HUES64 (cell line): ENCODE results near the gene ZNF429.
"Not testable (repeated sequence)": the region's sequence is repeated elsewhere in the genome, so short reads cannot be mapped to it uniquely, and the experiment has no call there.

ENCODE experiments used
- H3K27ac ChIP-seq: 2 replicates; pipeline ENCODE4 v1.7.0; 2013; ENCODE audit warnings: low read depth, low read length, inconsistent platforms
- H3K27me3 ChIP-seq: 2 replicates; pipeline ENCODE4 v1.6.1; 2013; ENCODE audit warnings: mild to moderate bottlenecking, low read length; ENCODE audit not compliant: insufficient read depth
- H3K36me3 ChIP-seq: 2 replicates; pipeline ENCODE4 v1.6.1; 2013; ENCODE audit warnings: mild to moderate bottlenecking, low read length; ENCODE audit not compliant: insufficient read depth
- H3K4me1 ChIP-seq: 2 replicates; pipeline ENCODE4 v1.6.1; 2013; ENCODE audit warnings: mild to moderate bottlenecking, low read length, moderate library complexity; ENCODE audit not compliant: insufficient read depth
- H3K4me3 ChIP-seq: 2 replicates; pipeline ENCODE4 v1.5.1; 2013; ENCODE audit warnings: mild to moderate bottlenecking, low read length, moderate library complexity
- H3K9ac ChIP-seq: 2 replicates; pipeline ENCODE4 v1.6.1; 2013; ENCODE audit warnings: mild to moderate bottlenecking, low read depth, low read length
- H3K9me3 ChIP-seq: 2 replicates; pipeline ENCODE4 v1.6.1; 2013; ENCODE audit warnings: low read depth, low read length; ENCODE audit not compliant: insufficient read depth
- WGBS: fragments of 150-250, 120-280 bp; methylation state at CpG from one replicate; pipeline ENCODE4 v1.1.7; 2013; ENCODE audit warnings: missing lambda C conversion rate; 5-methylcytosine and 5-hydroxymethylcytosine counted together

Gene ZNF429

DNA sequence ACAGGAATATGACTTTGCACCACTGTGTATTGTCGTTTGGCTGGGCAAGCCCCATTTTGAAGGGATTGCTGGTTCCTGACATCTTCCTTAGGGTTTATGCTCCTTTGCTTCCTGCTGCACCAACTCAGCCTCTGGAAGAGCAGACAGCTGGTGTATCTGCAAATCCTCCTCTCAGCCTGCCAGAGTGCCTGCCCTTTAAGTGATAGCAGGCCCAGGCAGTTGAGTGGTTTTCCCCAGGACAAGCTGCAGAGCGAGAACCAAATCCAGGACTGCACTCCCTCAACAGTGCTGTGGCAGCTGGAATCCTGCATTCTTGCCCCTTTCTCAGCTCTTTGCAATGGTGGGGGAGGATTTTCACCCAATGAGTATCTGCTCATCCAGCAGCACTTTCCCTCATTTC lies 85.5 kb downstream of the ZNF429 start:
- no peak overlapping the region for H3K9ac ChIP-seq
- WGBS = 59% methylated on average over 2 of the region's 2 CpGs
- peaks cover 7% of the 10 kb centered on the region; the same call in 1 of the 2 replicates for H3K9me3 ChIP-seq
- no peaks in the 10 kb centered on the region for H3K36me3 ChIP-seq
- H3K27ac ChIP-seq = no peak overlapping the region
- H3K4me1 ChIP-seq = no peaks in the 10 kb centered on the region; the same call in 1 of the 2 replicates
- H3K4me3 ChIP-seq = no peak overlapping the region
- peaks cover 18% of the 10 kb centered on the region for H3K27me3 ChIP-seq

DNA sequence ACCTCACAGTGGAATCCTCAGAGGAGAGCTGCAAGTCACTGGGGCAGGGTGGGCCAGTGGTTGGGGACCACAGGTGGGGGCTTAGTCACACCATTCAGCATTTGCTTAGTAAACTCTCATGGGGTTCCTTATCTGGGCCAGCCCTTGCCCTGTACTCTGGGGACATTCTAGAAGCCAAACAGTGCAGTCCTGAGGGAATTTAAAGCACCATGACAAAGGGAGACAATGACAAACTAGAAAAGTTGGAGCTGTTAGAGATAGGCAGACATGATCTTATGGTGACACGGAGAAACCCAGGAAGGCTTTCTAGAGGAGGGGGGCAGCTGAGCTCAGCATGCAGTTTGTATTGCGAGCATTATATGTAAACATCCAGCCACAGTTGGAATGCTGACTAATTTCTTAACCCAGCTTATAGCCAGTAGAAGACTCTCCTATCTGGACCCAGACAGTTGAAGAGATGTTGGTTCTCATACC lies 87.6 kb downstream of the ZNF429 start:
- Histone ChIP-seq H3K9ac (no peak overlapping the region), H3K27me3 (no peaks in the 10 kb centered on the region), H3K27ac (no peak overlapping the region), H3K4me3 (no peak overlapping the region), H3K9me3 (peaks cover 18% of the 10 kb centered on the region), H3K36me3 (no peaks in the 10 kb centered on the region), H3K4me1 (no peaks in the 10 kb centered on the region; the same call in 1 of the 2 replicates)
- 73% methylated on average over 2 of the region's 2 CpGs for WGBS

DNA sequence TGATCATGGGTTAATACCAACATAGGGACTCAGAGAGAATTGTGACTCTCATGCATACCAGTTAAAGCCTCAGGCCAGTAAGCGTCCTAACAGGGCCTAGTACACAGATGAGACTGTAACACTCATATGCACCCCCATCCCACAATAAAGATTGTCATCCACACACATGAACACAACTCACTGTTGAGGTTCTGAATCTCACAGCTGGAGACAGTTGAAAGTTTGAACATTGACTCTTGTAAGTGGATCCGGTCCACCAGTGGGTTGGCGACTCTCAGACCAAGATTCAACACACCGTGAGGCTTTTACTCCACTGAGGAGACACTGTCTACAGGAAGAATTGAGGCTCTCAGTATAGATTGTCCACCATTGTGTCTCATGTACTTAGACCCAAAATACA lies 88.1 kb downstream of the ZNF429 start:
- no peaks in the 10 kb centered on the region; the same call in 1 of the 2 replicates for H3K4me1 ChIP-seq
- no peak overlapping the region for H3K9ac ChIP-seq

DNA sequence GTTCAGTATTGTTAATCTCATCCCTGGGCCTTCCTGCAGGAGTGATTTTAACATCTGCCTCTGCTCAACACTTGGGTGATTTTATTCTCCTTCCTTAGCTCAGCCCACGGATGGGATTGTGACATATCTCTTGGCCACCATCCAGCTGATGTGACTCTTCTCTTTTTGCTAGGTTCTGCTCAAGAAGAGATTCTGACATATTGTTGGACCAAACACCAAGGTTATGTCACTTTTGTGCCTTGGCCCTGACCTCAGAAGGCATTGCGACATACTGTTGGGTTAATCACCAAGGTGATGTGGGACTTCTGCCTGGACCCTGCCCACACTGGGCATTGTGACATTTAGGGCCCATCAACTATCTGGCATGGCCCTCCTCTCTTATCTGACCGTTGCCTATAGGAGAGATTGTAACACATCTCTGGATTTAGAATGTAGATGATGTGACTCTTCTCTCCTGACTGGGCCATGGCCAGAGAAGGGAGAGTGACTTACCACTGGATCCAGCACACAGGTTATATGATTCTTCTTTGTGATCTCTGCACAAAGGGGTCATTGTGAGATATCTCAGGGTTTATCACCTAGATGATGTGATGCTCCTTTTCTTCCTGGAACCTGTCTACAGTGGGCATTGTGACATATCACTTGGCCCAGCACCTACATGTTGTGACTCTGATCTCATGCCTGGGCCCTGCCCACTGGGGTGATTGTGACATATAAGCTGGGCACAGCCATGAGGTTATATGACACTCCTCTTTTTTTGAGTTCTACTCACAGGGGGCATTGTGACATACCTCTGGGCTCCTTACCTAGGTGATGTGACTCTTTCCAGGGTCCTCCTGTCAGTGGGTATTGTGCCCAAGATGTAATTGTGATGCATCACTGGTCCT lies 88.8 kb downstream of the ZNF429 start:
- Histone ChIP-seq H3K36me3 (no peaks in the 10 kb centered on the region), H3K4me1 (no peaks in the 10 kb centered on the region; the same call in 1 of the 2 replicates), H3K27ac (no peak overlapping the region), H3K27me3 (no peaks in the 10 kb centered on the region), H3K9ac (no peak overlapping the region), H3K4me3 (no peak overlapping the region), H3K9me3 (peaks cover 18% of the 10 kb centered on the region)
- 72% methylated on average over 3 of the region's 3 CpGs for WGBS

More for the DNA sequence above, 88.1 kb downstream of the ZNF429 start:
- WGBS = 82% methylated on average over 4 of the region's 4 CpGs
- no peak overlapping the region for H3K4me3 ChIP-seq
- H3K9me3 ChIP-seq = peaks cover 18% of the 10 kb centered on the region
- no peaks in the 10 kb centered on the region for H3K27me3 ChIP-seq
- H3K36me3 ChIP-seq = no peaks in the 10 kb centered on the region
- no peak overlapping the region for H3K27ac ChIP-seq

DNA sequence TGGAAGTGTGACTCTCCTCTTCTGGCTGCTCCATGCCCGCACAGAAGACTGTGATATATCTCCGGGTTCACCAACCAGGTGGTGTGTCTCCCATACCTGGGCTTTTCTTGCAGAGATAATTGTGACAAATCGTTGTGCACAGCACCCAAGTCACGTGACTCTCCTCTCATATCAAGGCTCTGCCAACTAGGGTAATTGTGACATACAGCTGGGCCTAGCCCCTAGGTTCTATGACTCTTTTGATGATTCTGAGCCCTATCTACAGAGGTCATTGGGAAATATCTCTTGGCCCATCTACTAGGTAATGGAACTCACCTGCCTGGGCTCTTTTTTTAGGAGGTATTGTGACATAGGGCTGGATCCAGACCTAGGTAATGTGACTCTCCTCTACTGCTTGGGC lies 89.8 kb downstream of the ZNF429 start:
- WGBS = 69% methylated on average over 4 of the region's 4 CpGs

DNA sequence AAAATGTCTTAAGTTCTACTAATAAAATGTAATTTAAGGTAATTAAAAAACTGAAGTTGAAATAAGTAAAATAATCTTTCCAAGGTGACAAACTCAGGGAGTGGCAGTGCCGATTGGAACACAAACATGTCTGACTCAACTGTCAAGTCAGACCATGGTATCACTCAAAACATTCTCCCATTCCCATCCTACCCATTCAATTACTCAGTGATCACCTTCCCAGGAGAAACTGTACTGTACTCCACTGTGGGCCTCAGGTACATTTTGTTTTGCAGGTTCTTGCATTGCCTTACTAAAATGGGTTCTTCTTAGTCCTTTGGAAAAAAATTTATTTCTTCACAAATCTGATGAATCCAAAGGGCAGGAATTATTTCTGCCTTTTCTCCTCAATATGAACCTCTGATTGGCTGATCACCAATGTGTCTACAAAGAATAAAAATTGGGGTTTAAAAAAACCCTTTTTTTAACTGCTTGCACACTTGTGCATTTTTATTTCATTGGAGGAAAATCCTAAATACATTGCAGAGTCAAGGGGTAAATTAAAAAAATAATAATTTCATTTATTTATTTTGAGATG lies 96.8 kb downstream of the ZNF429 start:
- Histone ChIP-seq H3K4me3 (no peak overlapping the region), H3K27me3 (peaks cover 4% of the 10 kb centered on the region; the same call in 1 of the 2 replicates), H3K9ac (no peak overlapping the region), H3K9me3 (peaks cover 11% of the 10 kb centered on the region), H3K36me3 (no peaks in the 10 kb centered on the region), H3K27ac (no peak overlapping the region), H3K4me1 (peaks cover 35% of the 10 kb centered on the region)
- WGBS = 97% methylated on average over 1 of the region's 1 CpG

More for the DNA sequence above, 89.8 kb downstream of the ZNF429 start:
- Histone ChIP-seq H3K4me3 (no peak overlapping the region), H3K36me3 (no peaks in the 10 kb centered on the region), H3K27me3 (no peaks in the 10 kb centered on the region), H3K9me3 (peaks cover 18% of the 10 kb centered on the region), H3K27ac (no peak overlapping the region), H3K9ac (no peak overlapping the region), H3K4me1 (no peaks in the 10 kb centered on the region; the same call in 1 of the 2 replicates)

DNA sequence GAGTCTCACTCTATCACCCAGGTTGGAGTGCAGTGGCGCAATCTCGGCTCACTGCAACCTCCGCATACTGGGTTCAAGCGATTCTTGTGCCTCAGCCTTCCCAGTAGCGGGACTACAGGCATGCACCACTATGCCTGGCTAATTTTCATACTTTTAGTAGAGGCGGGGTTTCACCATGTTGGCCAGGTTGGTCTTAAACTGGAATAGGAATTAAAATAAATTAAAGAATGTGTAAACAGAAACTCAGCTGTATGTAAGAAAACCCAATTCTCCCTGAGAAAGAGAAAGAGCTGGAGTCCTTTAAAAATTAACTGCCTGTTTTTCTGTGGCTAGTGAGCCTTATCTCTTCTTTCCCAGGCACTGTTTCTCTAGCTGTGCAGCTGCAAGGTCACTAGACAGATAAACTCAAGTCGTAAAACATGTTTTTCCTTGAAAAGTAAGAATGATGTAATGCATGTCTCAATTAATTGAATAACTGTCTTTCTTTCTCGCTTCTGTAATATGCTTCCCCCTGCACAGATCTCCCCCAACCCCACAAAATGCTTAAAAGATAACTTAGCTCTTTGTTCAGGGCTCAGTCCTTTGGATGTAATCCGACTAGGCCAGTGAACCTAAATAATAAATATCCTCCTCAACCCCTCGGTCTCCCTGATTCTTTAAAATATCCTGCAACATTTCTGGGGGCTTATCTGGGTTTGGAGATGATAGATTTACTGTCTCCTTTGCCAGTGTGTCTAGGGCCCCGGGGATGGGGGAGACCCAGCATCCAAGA lies 97.4 kb downstream of the ZNF429 start:
- Histone ChIP-seq H3K27ac (peak overlapping the region; percentile 55; the same call in 1 of the 2 replicates), H3K4me1 (peaks cover 35% of the 10 kb centered on the region)
- not testable (repeated sequence) for H3K27me3 ChIP-seq, H3K9ac ChIP-seq, H3K36me3 ChIP-seq, H3K4me3 ChIP-seq, H3K9me3 ChIP-seq
- 84% methylated on average over 10 of the region's 11 CpGs for WGBS

DNA sequence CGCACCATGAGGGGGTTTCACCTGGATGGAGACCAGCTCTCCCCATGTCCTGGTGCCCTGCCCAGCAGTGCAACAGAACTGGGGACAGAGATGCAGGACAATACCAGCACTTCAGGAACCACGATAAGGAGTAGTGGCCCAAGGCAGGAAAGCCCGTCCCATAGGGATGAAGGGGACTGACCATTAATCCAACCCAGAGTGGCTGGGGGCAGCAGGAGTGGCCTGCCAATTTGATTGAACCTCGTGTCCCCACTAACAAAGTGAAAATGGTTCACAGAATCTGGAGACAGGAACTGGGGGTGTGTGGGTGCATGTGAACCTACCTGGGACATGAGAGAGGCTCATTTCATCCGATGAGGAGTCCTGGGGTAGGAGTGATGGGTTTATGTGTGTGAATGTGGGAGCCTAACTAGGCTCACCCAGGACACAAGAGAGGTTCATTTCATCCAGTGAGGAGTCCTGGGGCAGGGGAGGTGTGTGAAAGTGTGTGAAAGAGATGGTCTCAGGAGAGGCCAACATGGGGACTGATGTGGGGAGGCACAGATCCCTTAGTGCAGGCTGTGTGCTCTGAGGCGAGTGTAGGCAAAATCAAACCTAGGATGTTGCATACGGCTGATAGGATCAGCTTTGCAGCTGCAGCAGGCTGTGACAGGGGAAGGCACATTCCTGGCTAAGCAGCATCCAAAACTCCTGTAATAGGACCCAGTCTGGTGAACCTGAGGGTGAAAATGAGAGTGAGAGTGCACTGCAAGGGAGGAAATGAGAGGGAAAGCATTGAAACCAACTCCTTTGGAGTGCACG lies 98.2 kb downstream of the ZNF429 start:
- 77% methylated on average over 8 of the region's 8 CpGs for WGBS
- H3K9ac ChIP-seq = peak overlapping the region; percentile 26; the same call in 1 of the 2 replicates
- H3K36me3 ChIP-seq = no peaks in the 10 kb centered on the region
- peaks cover 3% of the 10 kb centered on the region; the same call in 1 of the 2 replicates for H3K9me3 ChIP-seq
- peak overlapping the region; percentile 56; the same call in 1 of the 2 replicates for H3K27ac ChIP-seq
- peak overlapping the region; percentile 29; the same call in 1 of the 2 replicates for H3K4me3 ChIP-seq
- H3K27me3 ChIP-seq = peaks cover 4% of the 10 kb centered on the region; the same call in 1 of the 2 replicates
- peaks cover 35% of the 10 kb centered on the region for H3K4me1 ChIP-seq

DNA sequence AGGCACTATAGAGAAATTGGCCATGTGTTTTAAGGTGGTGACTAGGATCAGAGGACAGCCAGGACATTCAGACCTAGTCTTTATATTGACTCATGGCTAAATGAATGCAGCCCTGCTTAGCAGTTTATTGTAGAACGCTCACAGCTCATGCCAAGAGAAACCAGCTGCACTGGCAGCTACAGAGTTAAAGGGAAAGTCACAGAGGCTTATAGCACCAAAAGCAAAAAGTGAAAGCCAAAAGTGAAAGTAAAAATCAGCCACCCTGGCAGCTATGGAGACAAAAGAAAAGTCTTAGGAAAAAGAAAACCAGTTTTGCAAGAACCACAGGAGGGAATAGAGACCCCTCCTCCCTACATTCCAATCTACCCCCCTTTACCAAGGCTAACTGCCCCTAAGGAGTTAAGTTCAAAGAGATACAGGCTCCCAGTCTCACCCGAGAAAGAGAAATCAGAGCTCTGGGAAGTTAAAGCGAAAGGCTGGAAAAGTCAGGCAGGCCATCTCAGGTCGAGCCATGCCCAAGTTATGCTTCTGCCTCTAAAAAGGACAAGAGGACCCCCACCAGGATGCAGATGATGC lies 99.0 kb downstream of the ZNF429 start:
- H3K4me1 ChIP-seq = peaks cover 35% of the 10 kb centered on the region
- H3K9ac ChIP-seq = peak overlapping the region; percentile 26; the same call in 1 of the 2 replicates
- peak overlapping the region; percentile 78; the same call in 1 of the 2 replicates for H3K27ac ChIP-seq
- 55% methylated on average over 4 of the region's 4 CpGs for WGBS
- peak overlapping the region; percentile 29; the same call in 1 of the 2 replicates for H3K4me3 ChIP-seq
- H3K36me3 ChIP-seq = no peaks in the 10 kb centered on the region
- H3K9me3 ChIP-seq = peaks cover 3% of the 10 kb centered on the region; the same call in 1 of the 2 replicates
- H3K27me3 ChIP-seq = peaks cover 4% of the 10 kb centered on the region; the same call in 1 of the 2 replicates
